Measurements from ENCODE around the gene LARGE1. TPM values are rescaled to one million over a fixed set of nuclear protein-coding genes. Genes with fewer than 3 reads are reported as not detected.

Gene LARGE1
- total and polyA plus RNA-seq, 2 of the 13 experiments (the other 11 are each of a cell fraction or from before 2014, with no cell fraction given): 8.4 to 11.0 TPM

GRCh38 chr22:33648478-33648877, 271.8 kb downstream of the LARGE1 start:
- in situ Hi-C loops (cut with HindIII; ENCODE audit: extremely low pct_ligation_motif_present, low pct_unique_long_range_greater_than_20kb): no loop called here
- POLR2A ChIA-PET: no interaction called here
- ATAC-seq (no peak), FAIRE-seq (no peak), DNase-seq (ENCODE audit: low spot score) (no peak)
- Histone ChIP-seq H3K36me3 (replicated peaks in 1 of 2; ENCODE audit: control insufficient read depth in 1 of 2, insufficient read depth in 2 of 2, low read length in 2 of 2) (no peaks in the 10 kb centered on the region; a peak in 1 of 5 replicates), H4K20me1 (ENCODE audit: insufficient read depth, low read length) (no peaks in the 10 kb centered on the region), H3K4me1 (ENCODE audit: insufficient read depth, low read length) (peaks cover 15% of the 10 kb centered on the region), H3K27me3 (ENCODE audit: control insufficient read depth in 1 of 2, insufficient read depth in 2 of 2, low read length in 2 of 2) (no peaks in the 10 kb centered on the region), H3K9me3 (ENCODE audit: low read length) (no peaks in the 10 kb centered on the region), H3K4me3 (replicated peaks in 1 of 3; ENCODE audit: insufficient read depth in 1 of 3, low read depth in 2 of 3, low read length in 3 of 3) (no peak overlapping the region), H3K4me2 (ENCODE audit: low read depth, low read length) (no peak overlapping the region), H3K79me2 (ENCODE audit: insufficient read depth, low read length) (no peaks in the 10 kb centered on the region), H3K27ac (ENCODE audit: extremely low read length, insufficient read depth, low read length) (no peak overlapping the region), H3K9ac (ENCODE audit: insufficient read depth, low read depth, low read length) (no peak overlapping the region), H2AFZ (ENCODE audit: low read length) (no peak overlapping the region)
- TF ChIP-seq ZBTB10 (CRISPR knock-in tag; IDR thresholded peaks at IDR 0.05; ENCODE audit: borderline replicate concordance): no peak
- TF ChIP-seq TBX2 (CRISPR knock-in tag; IDR thresholded peaks at IDR 0.05; ENCODE audit: borderline replicate concordance): no peak
- TF ChIP-seq ZNF331 (CRISPR knock-in tag; IDR thresholded peaks at IDR 0.05): no peak
- no peak for TF ChIP-seq ZNF3 (CRISPR knock-in tag; IDR thresholded peaks at IDR 0.05)
- no peak for TF ChIP-seq BRD4 (CRISPR knock-in tag; IDR thresholded peaks at IDR 0.05)
- TF ChIP-seq AGO1 (IDR thresholded peaks at IDR 0.05; ENCODE audit: low read depth, low read length, poor library complexity, severe bottlenecking): no peak
- no peak for TF ChIP-seq ZNF766 (CRISPR knock-in tag; IDR thresholded peaks at IDR 0.05; ENCODE audit: borderline replicate concordance)
- TF ChIP-seq ZNF501 (CRISPR knock-in tag; IDR thresholded peaks at IDR 0.05): no peak
- no peak for TF ChIP-seq GLI4 (CRISPR knock-in tag; IDR thresholded peaks at IDR 0.05; ENCODE audit: borderline replicate concordance)
- TF ChIP-seq ZNF605 (CRISPR knock-in tag; IDR thresholded peaks at IDR 0.05): no peak
- TF ChIP-seq EP300 (IDR thresholded peaks at IDR 0.05; ENCODE audit: low read depth in 2 of 2, low read length in 2 of 2): no peak
- TF ChIP-seq EP300 (CRISPR knock-in tag; IDR thresholded peaks at IDR 0.05; ENCODE audit: borderline replicate concordance): no peak
- CTCF ChIA-PET (ENCODE audit: low intra/inter-chr PET ratio, low total read pairs): no interaction called here
- intact Hi-C loops (cut with micrococcal nuclease; ENCODE audit: unreplicated experiment): no loop called here
- BruUV-seq (replicated peaks): no TSS peak
- WGBS (ENCODE audit: low lambda C conversion rate): 96% methylated on average over 3 of the region's 3 CpGs
